Activated T-cell treated with anti-CD3 and anti-CD28 coated beads, Interleukin-2, amount 50 U/mL, for 4 hours (primary cell): Measurements from ENCODE around the gene FOXO3. TPM values are rescaled to one million over a fixed set of nuclear protein-coding genes. Genes with fewer than 3 reads are reported as not detected.

ENCODE experiments used
- ATAC-seq, 2 donors: fragments of 200-7000 bp; cut with Tn5 transposase; one replicate each; pipeline ENCODE4 v1.10.0; 2021
- DNase-seq: peaks from one replicate; pipeline ENCODE4 v3.0.0-alpha.2; 2020
- H3K27me3 Mint-ChIP-seq: one replicate; pipeline ENCODE4 v1.8.0; 2021; ENCODE audit warnings: low read depth, mixed read lengths
- H3K36me3 Mint-ChIP-seq: one replicate; pipeline ENCODE4 v1.8.0; 2022; ENCODE audit warnings: mixed read lengths; ENCODE audit not compliant: insufficient read depth
- H3K4me1 Mint-ChIP-seq: one replicate; pipeline ENCODE4 v1.8.0; 2021; ENCODE audit warnings: low read depth, mixed read lengths
- H3K4me3 Mint-ChIP-seq: one replicate; pipeline ENCODE4 v1.8.0; 2021; ENCODE audit warnings: mild to moderate bottlenecking, moderate library complexity, mixed read lengths
- H3K9me3 Mint-ChIP-seq: one replicate; pipeline ENCODE4 v1.8.0; 2021; ENCODE audit warnings: mixed read lengths
- total RNA-seq, 3 donors: library from RNA; stranded (reverse); gene quantifications; one replicate each; pipeline ENCODE4 v1.2.1, GENCODE V29; 2021

Gene FOXO3
- total RNA-seq, 3 donors from 2014 or later = 8.5 to 13.0 (median 10.8) TPM

- H3K9me3 Mint-ChIP-seq = no peaks in the 10 kb centered on the region
- peaks cover 6% of the 10 kb centered on the region for H3K4me1 Mint-ChIP-seq
- H3K36me3 Mint-ChIP-seq = peaks cover 20% of the 10 kb centered on the region
- no peaks in the 10 kb centered on the region for H3K27me3 Mint-ChIP-seq
- ATAC-seq (no peak), DNase-seq (no peak)
- no peak overlapping the region for H3K4me3 Mint-ChIP-seq
Observed at GRCh38 chr6:108685970-108686369, 125.3 kb downstream of the FOXO3 start.

- Mint-ChIP-seq H3K36me3 (peaks cover 20% of the 10 kb centered on the region), H3K4me1 (peaks cover 6% of the 10 kb centered on the region), H3K4me3 (no peak overlapping the region), H3K27me3 (no peaks in the 10 kb centered on the region), H3K9me3 (no peaks in the 10 kb centered on the region)
- ATAC-seq (no peak), DNase-seq (no peak)
Observed at GRCh38 chr6:108686896-108687295, 126.2 kb downstream of the FOXO3 start.

- DNase-seq (no peak), ATAC-seq (no peak)
- H3K27me3 Mint-ChIP-seq = no peaks in the 10 kb centered on the region
- peaks cover 18% of the 10 kb centered on the region for H3K36me3 Mint-ChIP-seq
- H3K4me1 Mint-ChIP-seq = peaks cover 6% of the 10 kb centered on the region
- no peaks in the 10 kb centered on the region for H3K9me3 Mint-ChIP-seq
- H3K4me3 Mint-ChIP-seq = no peak overlapping the region
Observed at GRCh38 chr6:108687921-108688320, 127.2 kb downstream of the FOXO3 start.

- peaks cover 18% of the 10 kb centered on the region for H3K36me3 Mint-ChIP-seq
- H3K27me3 Mint-ChIP-seq = no peaks in the 10 kb centered on the region
- DNase-seq (no peak), ATAC-seq (no peak)
- no peak overlapping the region for H3K4me3 Mint-ChIP-seq
- H3K9me3 Mint-ChIP-seq = no peaks in the 10 kb centered on the region
- peaks cover 5% of the 10 kb centered on the region for H3K4me1 Mint-ChIP-seq
Observed at GRCh38 chr6:108689272-108690161, 128.8 kb downstream of the FOXO3 start.

- Mint-ChIP-seq H3K27me3 (no peaks in the 10 kb centered on the region), H3K36me3 (peaks cover 19% of the 10 kb centered on the region), H3K4me1 (no peaks in the 10 kb centered on the region), H3K9me3 (no peaks in the 10 kb centered on the region), H3K4me3 (no peak overlapping the region)
- ATAC-seq (no peak), DNase-seq (no peak)
Observed at GRCh38 chr6:108690326-108691049, 129.8 kb downstream of the FOXO3 start.

- no peak for ATAC-seq
- DNase-seq = no peak
- peaks cover 1% of the 10 kb centered on the region for H3K36me3 Mint-ChIP-seq
- no peaks in the 10 kb centered on the region for H3K9me3 Mint-ChIP-seq
- H3K4me1 Mint-ChIP-seq = no peaks in the 10 kb centered on the region
- no peaks in the 10 kb centered on the region for H3K27me3 Mint-ChIP-seq
- no peak overlapping the region for H3K4me3 Mint-ChIP-seq
Observed at GRCh38 chr6:108693430-108694154, 132.9 kb downstream of the FOXO3 start.

GRCh38 chr6:108694816-108695215 lies 134.1 kb downstream of the FOXO3 start:
- ATAC-seq = no peak

GRCh38 chr6:108697561-108698161 lies 136.9 kb downstream of the FOXO3 start:
- Mint-ChIP-seq H3K4me1 (no peaks in the 10 kb centered on the region), H3K27me3 (no peaks in the 10 kb centered on the region), H3K4me3 (no peak overlapping the region), H3K36me3 (peaks cover 3% of the 10 kb centered on the region), H3K9me3 (peaks cover 23% of the 10 kb centered on the region)
- ATAC-seq (no peak), DNase-seq (no peak)

More at GRCh38 chr6:108694816-108695215, 134.1 kb downstream of the FOXO3 start:
- DNase-seq = no peak
- no peak overlapping the region for H3K4me3 Mint-ChIP-seq
- H3K9me3 Mint-ChIP-seq = no peaks in the 10 kb centered on the region
- no peaks in the 10 kb centered on the region for H3K27me3 Mint-ChIP-seq
- H3K36me3 Mint-ChIP-seq = peaks cover 1% of the 10 kb centered on the region
- H3K4me1 Mint-ChIP-seq = no peaks in the 10 kb centered on the region

GRCh38 chr6:108698593-108699289 lies 138.0 kb downstream of the FOXO3 start:
- Mint-ChIP-seq H3K9me3 (peaks cover 31% of the 10 kb centered on the region), H3K27me3 (no peaks in the 10 kb centered on the region), H3K4me3 (no peak overlapping the region), H3K4me1 (peaks cover 1% of the 10 kb centered on the region), H3K36me3 (peaks cover 3% of the 10 kb centered on the region)
- no peak for DNase-seq
- ATAC-seq = no peak

GRCh38 chr6:108699290-108700041 lies 138.7 kb downstream of the FOXO3 start:
- Mint-ChIP-seq H3K9me3 (peaks cover 31% of the 10 kb centered on the region), H3K27me3 (no peaks in the 10 kb centered on the region), H3K4me3 (no peak overlapping the region), H3K4me1 (peaks cover 1% of the 10 kb centered on the region), H3K36me3 (peaks cover 3% of the 10 kb centered on the region)
- no peak for DNase-seq
- no peak for ATAC-seq

GRCh38 chr6:108702106-108702851 lies 141.6 kb downstream of the FOXO3 start:
- H3K4me1 Mint-ChIP-seq = peaks cover 1% of the 10 kb centered on the region
- peaks cover 31% of the 10 kb centered on the region for H3K9me3 Mint-ChIP-seq
- DNase-seq (no peak), ATAC-seq (no peak)
- no peaks in the 10 kb centered on the region for H3K27me3 Mint-ChIP-seq
- peaks cover 1% of the 10 kb centered on the region for H3K36me3 Mint-ChIP-seq
- H3K4me3 Mint-ChIP-seq = no peak overlapping the region

- Mint-ChIP-seq H3K27me3 (no peaks in the 10 kb centered on the region), H3K4me3 (no peak overlapping the region), H3K36me3 (peaks cover 1% of the 10 kb centered on the region), H3K4me1 (peaks cover 1% of the 10 kb centered on the region), H3K9me3 (peaks cover 18% of the 10 kb centered on the region)
- ATAC-seq (no peak), DNase-seq (no peak)
Observed at GRCh38 chr6:108706649-108707048, 145.9 kb downstream of the FOXO3 start.
